Measurements from ENCODE around the gene TWSG1. TPM values are rescaled to one million over a fixed set of nuclear protein-coding genes. Genes with fewer than 3 reads are reported as not detected.
"Not testable (repeated sequence)": the region's sequence is repeated elsewhere in the genome, so short reads cannot be mapped to it uniquely, and the experiment has no call there.

The TWSG1 gene
- total and polyA plus RNA-seq, 4 experiments from 2014 or later: 4.1 to 6.0 (median 5.0) TPM

- intact Hi-C loops (cut with micrococcal nuclease): no loop called here
- CTCF ChIA-PET (ENCODE audit: partially characterized antibody): no interaction called here
- DNase-seq: no peak
- H3K9me3 Mint-ChIP-seq: no peaks in the 10 kb centered on the region
- Histone ChIP-seq H3K9me3 (ENCODE audit: control insufficient read depth in 1 of 2, low read length in 2 of 2) (no peaks in the 10 kb centered on the region), H3K27me3 (ENCODE audit: insufficient read depth, low read length) (no peaks in the 10 kb centered on the region), H3K4me1 (ENCODE audit: insufficient read depth, low read length) (no peaks in the 10 kb centered on the region), H3K27ac (ENCODE audit: low read depth, low read length) (no peak overlapping the region), H3K36me3 (ENCODE audit: insufficient read depth, low read length) (no peaks in the 10 kb centered on the region), H3K4me3 (ENCODE audit: low read length in 2 of 2) (no peak overlapping the region)
- H3K4me1 Mint-ChIP-seq: no peaks in the 10 kb centered on the region
- POLR2A ChIA-PET (ENCODE audit: partially characterized antibody): no interaction called here
- H3K27ac Mint-ChIP-seq: no peak overlapping the region
- H3K27me3 Mint-ChIP-seq: peaks cover 0 to 1% of the 10 kb centered on the region in 2 donors
- H3K4me3 Mint-ChIP-seq: no peak overlapping the region
- no peaks in the 10 kb centered on the region for H3K36me3 Mint-ChIP-seq
Observed at GRCh38 chr18:9421901-9422327, 87.3 kb downstream of the TWSG1 start.

GRCh38 chr18:9422816-9423519 is 88.4 kb downstream of the TWSG1 start:
- Histone ChIP-seq H3K27me3 (ENCODE audit: insufficient read depth, low read length) (no peaks in the 10 kb centered on the region), H3K4me3 (ENCODE audit: low read length in 2 of 2) (no peak overlapping the region), H3K4me1 (ENCODE audit: insufficient read depth, low read length) (no peaks in the 10 kb centered on the region), H3K36me3 (ENCODE audit: insufficient read depth, low read length) (no peaks in the 10 kb centered on the region), H3K27ac (ENCODE audit: low read depth, low read length) (no peak overlapping the region), H3K9me3 (ENCODE audit: control insufficient read depth in 1 of 2, low read length in 2 of 2) (no peaks in the 10 kb centered on the region)
- CTCF ChIA-PET (ENCODE audit: partially characterized antibody): no interaction called here
- no peak for DNase-seq
- H3K4me1 Mint-ChIP-seq: no peaks in the 10 kb centered on the region
- H3K27ac Mint-ChIP-seq: no peak overlapping the region
- H3K4me3 Mint-ChIP-seq: no peak overlapping the region
- POLR2A ChIA-PET (ENCODE audit: partially characterized antibody): no interaction called here
- H3K9me3 Mint-ChIP-seq: peaks cover 0 to 2% (median 0%) of the 10 kb centered on the region in 8 donors
- no peaks in the 10 kb centered on the region for H3K36me3 Mint-ChIP-seq
- intact Hi-C loops (cut with micrococcal nuclease): no loop called here
- H3K27me3 Mint-ChIP-seq: no peaks in the 10 kb centered on the region

- H3K4me1 Mint-ChIP-seq; H3K27ac ChIP-seq (ENCODE audit: low read depth, low read length); CTCF ChIA-PET (ENCODE audit: partially characterized antibody); H3K9me3 ChIP-seq (ENCODE audit: control insufficient read depth in 1 of 2, low read length in 2 of 2); intact Hi-C loops (cut with micrococcal nuclease); H3K4me3 Mint-ChIP-seq; H3K27ac Mint-ChIP-seq; DNase-seq; H3K27me3 ChIP-seq (ENCODE audit: insufficient read depth, low read length); H3K9me3 Mint-ChIP-seq; H3K4me1 ChIP-seq (ENCODE audit: insufficient read depth, low read length); H3K36me3 Mint-ChIP-seq; POLR2A ChIA-PET (ENCODE audit: partially characterized antibody); H3K36me3 ChIP-seq (ENCODE audit: insufficient read depth, low read length); H3K4me3 ChIP-seq (ENCODE audit: low read length in 2 of 2); H3K27me3 Mint-ChIP-seq: not testable (repeated sequence)
Observed at GRCh38 chr18:9423648-9424047, 89.1 kb downstream of the TWSG1 start.

- H3K4me3 ChIP-seq (ENCODE audit: low read length in 2 of 2); H3K27ac ChIP-seq (ENCODE audit: low read depth, low read length); CTCF ChIA-PET (ENCODE audit: partially characterized antibody); H3K4me1 ChIP-seq (ENCODE audit: insufficient read depth, low read length); H3K4me1 Mint-ChIP-seq; H3K9me3 Mint-ChIP-seq; H3K9me3 ChIP-seq (ENCODE audit: control insufficient read depth in 1 of 2, low read length in 2 of 2); H3K27me3 ChIP-seq (ENCODE audit: insufficient read depth, low read length); DNase-seq; H3K4me3 Mint-ChIP-seq; H3K27ac Mint-ChIP-seq; POLR2A ChIA-PET (ENCODE audit: partially characterized antibody); intact Hi-C loops (cut with micrococcal nuclease); H3K36me3 Mint-ChIP-seq; H3K27me3 Mint-ChIP-seq; H3K36me3 ChIP-seq (ENCODE audit: insufficient read depth, low read length): not testable (repeated sequence)
Observed at GRCh38 chr18:9424235-9424634, 89.7 kb downstream of the TWSG1 start.

GRCh38 chr18:9426753-9427152 is 92.2 kb downstream of the TWSG1 start:
- Mint-ChIP-seq H3K36me3 (no peaks in the 10 kb centered on the region), H3K27me3 (peaks cover 0 to 1% of the 10 kb centered on the region in 2 donors), H3K27ac (no peak overlapping the region), H3K4me1 (no peaks in the 10 kb centered on the region), H3K4me3 (no peak overlapping the region), H3K9me3 (peaks cover 0 to 5% (median 0%) of the 10 kb centered on the region in 8 donors)
- intact Hi-C loops (cut with micrococcal nuclease): no loop called here
- no peak overlapping the region for H3K4me3 ChIP-seq (ENCODE audit: low read length in 2 of 2)
- H3K4me1 ChIP-seq (ENCODE audit: insufficient read depth, low read length): no peaks in the 10 kb centered on the region
- H3K27ac ChIP-seq (ENCODE audit: low read depth, low read length): no peak overlapping the region
- H3K27me3 ChIP-seq (ENCODE audit: insufficient read depth, low read length): no peaks in the 10 kb centered on the region
- no peak for DNase-seq
- no peaks in the 10 kb centered on the region for H3K36me3 ChIP-seq (ENCODE audit: insufficient read depth, low read length)
- ChIA-PET POLR2A (ENCODE audit: partially characterized antibody) (no interaction called here), CTCF (ENCODE audit: partially characterized antibody) (no interaction called here)
- H3K9me3 ChIP-seq (ENCODE audit: control insufficient read depth in 1 of 2, low read length in 2 of 2): no peaks in the 10 kb centered on the region

GRCh38 chr18:9428301-9428706 is 93.7 kb downstream of the TWSG1 start:
- no peak overlapping the region for H3K4me3 Mint-ChIP-seq
- no peak overlapping the region for H3K27ac Mint-ChIP-seq
- CTCF ChIA-PET (ENCODE audit: partially characterized antibody): no interaction called here
- no peaks in the 10 kb centered on the region for H3K36me3 ChIP-seq (ENCODE audit: insufficient read depth, low read length)
- H3K4me1 ChIP-seq (ENCODE audit: insufficient read depth, low read length): no peaks in the 10 kb centered on the region
- H3K4me1 Mint-ChIP-seq: no peaks in the 10 kb centered on the region
- no peak overlapping the region for H3K4me3 ChIP-seq (ENCODE audit: low read length in 2 of 2)
- no peak for DNase-seq
- intact Hi-C loops (cut with micrococcal nuclease): no loop called here
- H3K27ac ChIP-seq (ENCODE audit: low read depth, low read length): no peak overlapping the region
- H3K36me3 Mint-ChIP-seq: no peaks in the 10 kb centered on the region
- POLR2A ChIA-PET (ENCODE audit: partially characterized antibody): no interaction called here
- H3K9me3 ChIP-seq (ENCODE audit: control insufficient read depth in 1 of 2, low read length in 2 of 2): no peaks in the 10 kb centered on the region
- H3K9me3 Mint-ChIP-seq: peaks cover 0 to 5% (median 0%) of the 10 kb centered on the region in 8 donors
- H3K27me3 Mint-ChIP-seq: peaks cover 1 to 2% of the 10 kb centered on the region in 2 donors
- H3K27me3 ChIP-seq (ENCODE audit: insufficient read depth, low read length): no peaks in the 10 kb centered on the region

- no peak overlapping the region for H3K27ac ChIP-seq (ENCODE audit: low read depth, low read length)
- Mint-ChIP-seq H3K27ac (no peak overlapping the region), H3K4me3 (no peak overlapping the region), H3K36me3 (no peaks in the 10 kb centered on the region), H3K27me3 (peaks cover 6% of the 10 kb centered on the region in 2 donors), H3K4me1 (no peaks in the 10 kb centered on the region), H3K9me3 (peaks cover 0 to 5% (median 0%) of the 10 kb centered on the region in 8 donors)
- POLR2A ChIA-PET (ENCODE audit: partially characterized antibody): no interaction called here
- no peaks in the 10 kb centered on the region for H3K4me1 ChIP-seq (ENCODE audit: insufficient read depth, low read length)
- intact Hi-C loops (cut with micrococcal nuclease): no loop called here
- no peak overlapping the region for H3K4me3 ChIP-seq (ENCODE audit: low read length in 2 of 2)
- CTCF ChIA-PET (ENCODE audit: partially characterized antibody): no interaction called here
- H3K27me3 ChIP-seq (ENCODE audit: insufficient read depth, low read length): no peaks in the 10 kb centered on the region
- H3K36me3 ChIP-seq (ENCODE audit: insufficient read depth, low read length): no peaks in the 10 kb centered on the region
- DNase-seq: no peak
- H3K9me3 ChIP-seq (ENCODE audit: control insufficient read depth in 1 of 2, low read length in 2 of 2): no peaks in the 10 kb centered on the region
Observed at GRCh38 chr18:9428862-9429661, 94.5 kb downstream of the TWSG1 start.
